Activated T-helper 2 cell treated with anti-CD3 and anti-CD28 coated beads, Interferon-gamma antibody, Interleukin-2, Interleukin-4, amounts not matched to agents 10 μg/mL and 5 μg/mL and 100 μg/mL, durations not matched to agents 14 hours and 24 hours and 36 hours (primary cell): ENCODE data around the gene TMEM86A. TPM values are rescaled to one million over a fixed set of nuclear protein-coding genes. Genes with fewer than 3 reads are reported as not detected.

Experiments
- DNase-seq: peaks from one replicate; pipeline ENCODE4 v3.0.0; 2021; ENCODE audit warnings: low spot score
- H3K27ac Mint-ChIP-seq: one replicate; pipeline ENCODE4 v1.8.0; 2021; ENCODE audit warnings: mixed read lengths
- H3K27me3 Mint-ChIP-seq: one replicate; pipeline ENCODE4 v1.8.0; 2021; ENCODE audit warnings: low read depth, mixed read lengths
- H3K36me3 Mint-ChIP-seq: one replicate; pipeline ENCODE4 v1.8.0; 2021; ENCODE audit warnings: low read depth, mixed read lengths
- H3K4me1 Mint-ChIP-seq: one replicate; pipeline ENCODE4 v1.8.0; 2021; ENCODE audit warnings: low read depth, mixed read lengths
- H3K4me3 Mint-ChIP-seq: one replicate; pipeline ENCODE4 v1.8.0; 2021; ENCODE audit warnings: low read depth, mild to moderate bottlenecking, moderate library complexity, mixed read lengths
- H3K9me3 Mint-ChIP-seq: one replicate; pipeline ENCODE4 v1.8.0; 2021; ENCODE audit warnings: mixed read lengths
- intact Hi-C: fragments of 100-400 bp; cut with micrococcal nuclease; formaldehyde crosslinking; loops from one replicate; pipeline ENCODE4 v1.15.1; 2023
- total RNA-seq: library from RNA; stranded (reverse); gene quantifications from 2 replicates; pipeline ENCODE4 v1.2.3, GENCODE V29; 2022

Gene TMEM86A
- total RNA-seq, 1 donor from 2014 or later: 0.11 TPM

DNA sequence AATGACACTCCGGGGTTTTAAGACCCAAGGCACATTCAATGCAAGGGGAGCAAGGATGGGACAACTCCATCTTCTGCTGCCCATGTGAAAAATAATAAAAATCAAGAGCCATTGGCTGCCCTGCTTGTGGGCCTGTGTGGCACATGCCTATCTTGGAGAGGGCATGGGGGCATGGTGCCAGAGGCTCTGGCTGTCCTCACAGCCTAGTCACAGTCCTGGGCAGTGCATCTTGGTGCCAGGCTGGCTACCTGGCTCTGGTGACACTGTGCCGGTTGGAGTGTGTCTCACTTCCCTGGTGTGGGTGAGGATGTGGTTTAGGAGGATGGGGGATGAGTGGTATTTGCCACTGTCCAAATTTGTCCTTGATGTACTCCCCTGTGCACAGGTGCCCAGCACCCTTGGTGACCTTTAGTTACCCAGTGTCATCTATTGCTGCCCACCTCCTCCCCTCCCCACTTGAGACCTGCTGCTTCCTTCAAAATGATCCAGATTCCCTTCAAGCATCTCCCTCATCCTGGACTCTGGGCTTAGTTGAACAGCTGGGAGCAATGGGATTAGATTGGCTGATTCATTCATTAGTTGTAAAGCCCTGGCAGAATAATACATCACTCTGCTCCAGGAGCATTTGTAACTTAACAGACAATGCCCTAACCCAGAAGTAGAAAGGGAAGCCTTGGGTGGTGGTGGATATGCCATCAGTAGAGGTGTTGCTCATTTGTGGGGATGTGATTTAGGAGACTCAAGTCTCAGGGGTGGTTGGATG, 4.6 kb downstream of the TMEM86A start:
- no peak overlapping the region for H3K27ac Mint-ChIP-seq
- H3K9me3 Mint-ChIP-seq: no peaks in the 10 kb centered on the region
- H3K4me3 Mint-ChIP-seq: no peak overlapping the region
- peaks cover 66% of the 10 kb centered on the region for H3K27me3 Mint-ChIP-seq
- no peak for DNase-seq
- peaks cover 23% of the 10 kb centered on the region for H3K4me1 Mint-ChIP-seq
- intact Hi-C loops: no loop called here
- no peaks in the 10 kb centered on the region for H3K36me3 Mint-ChIP-seq

DNA sequence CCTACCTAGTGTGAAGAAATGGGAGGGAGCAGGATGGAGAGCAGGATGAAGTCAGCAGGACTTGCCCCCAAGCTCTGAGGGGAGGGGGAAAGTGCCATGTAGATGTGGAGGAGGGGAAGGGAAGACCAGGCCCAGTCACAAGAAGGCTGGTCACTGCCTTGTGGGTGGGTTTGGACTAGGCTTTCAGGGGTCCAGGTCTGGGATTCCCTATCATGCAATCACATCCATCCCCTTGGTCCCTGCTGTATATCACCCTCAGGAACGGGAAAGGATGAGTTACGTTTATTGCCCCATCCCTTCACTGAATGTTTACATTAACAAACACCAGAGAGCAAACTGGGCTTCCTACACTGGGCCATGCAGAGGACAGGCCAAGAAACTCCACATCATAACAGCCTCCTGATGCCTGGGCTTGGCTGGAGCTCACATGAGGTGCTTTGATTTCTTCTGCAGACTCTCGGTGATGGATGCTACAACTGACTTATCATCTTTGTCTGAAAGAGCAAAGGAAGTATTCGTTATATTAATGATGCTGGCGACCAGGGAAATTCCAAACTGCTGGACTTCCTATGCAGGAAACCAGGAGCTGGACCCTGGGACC, 5.6 kb downstream of the TMEM86A start:
- Mint-ChIP-seq H3K27me3 (peaks cover 70% of the 10 kb centered on the region), H3K36me3 (no peaks in the 10 kb centered on the region), H3K4me3 (no peak overlapping the region), H3K9me3 (no peaks in the 10 kb centered on the region), H3K27ac (no peak overlapping the region), H3K4me1 (peaks cover 21% of the 10 kb centered on the region)
- DNase-seq: no peak
- intact Hi-C loops: no loop called here

DNA sequence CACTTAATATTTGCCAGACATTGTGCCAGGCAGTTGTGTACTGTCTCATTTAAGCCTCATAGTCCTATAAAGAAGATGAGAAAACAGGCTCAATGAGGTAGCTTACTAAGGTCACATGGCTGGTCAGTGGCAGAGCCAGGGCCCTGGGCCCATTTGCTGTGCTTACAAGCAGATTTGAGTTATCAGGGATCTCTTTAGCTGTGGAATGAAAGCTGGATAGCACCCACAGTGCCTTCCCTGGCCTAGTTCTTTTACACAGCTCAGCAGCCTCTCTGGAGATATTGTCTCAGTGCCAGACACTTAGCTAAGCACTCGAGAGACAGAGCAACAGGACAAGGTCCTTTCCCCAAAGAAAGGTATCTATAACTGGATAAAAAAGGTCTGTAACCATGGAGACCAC, 6.1 kb downstream of the TMEM86A start:
- intact Hi-C loops: no loop called here

DNA sequence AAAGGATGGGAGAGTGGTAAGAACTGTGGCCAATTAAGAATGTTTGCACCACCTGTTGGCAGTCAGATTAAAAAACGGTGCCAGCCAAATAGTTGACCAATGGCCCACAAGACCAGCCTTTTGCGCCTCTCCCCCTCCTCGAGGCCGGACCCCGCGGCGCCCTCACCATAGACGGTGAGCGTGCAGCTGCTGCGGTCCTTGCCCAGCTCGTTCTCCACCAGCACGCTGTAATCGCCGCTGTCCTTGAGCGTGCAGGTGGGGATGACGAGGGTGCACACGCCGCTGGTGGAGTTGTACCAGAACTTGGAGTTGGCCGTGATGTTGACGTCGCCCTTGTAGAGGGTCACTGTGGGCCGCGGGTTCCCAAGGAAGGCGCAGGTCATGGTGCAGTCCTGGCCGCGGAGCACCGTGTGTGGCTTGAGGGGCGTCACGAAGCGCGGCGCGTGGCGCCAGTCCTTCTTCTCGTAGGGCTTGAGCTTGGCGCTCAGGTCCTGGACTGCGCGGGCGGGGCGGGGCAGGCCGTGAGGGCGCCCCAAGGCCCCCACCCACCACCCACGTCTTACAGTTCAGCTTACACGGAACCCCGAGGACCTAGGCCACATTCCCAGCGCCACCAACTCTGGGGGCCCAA, 7.2 kb downstream of the TMEM86A start:
- peaks cover 16% of the 10 kb centered on the region for H3K4me1 Mint-ChIP-seq
- H3K9me3 Mint-ChIP-seq: no peaks in the 10 kb centered on the region
- no peak for DNase-seq
- no peaks in the 10 kb centered on the region for H3K36me3 Mint-ChIP-seq
- intact Hi-C loops: no loop called here
- H3K27me3 Mint-ChIP-seq: peaks cover 65% of the 10 kb centered on the region
- H3K4me3 Mint-ChIP-seq: peak overlapping the region; percentile 23
- H3K27ac Mint-ChIP-seq: no peak overlapping the region

More for the DNA sequence above, 6.1 kb downstream of the TMEM86A start:
- peaks cover 67% of the 10 kb centered on the region for H3K27me3 Mint-ChIP-seq
- no peak overlapping the region for H3K4me3 Mint-ChIP-seq
- no peak overlapping the region for H3K27ac Mint-ChIP-seq
- no peak for DNase-seq
- peaks cover 16% of the 10 kb centered on the region for H3K4me1 Mint-ChIP-seq
- no peaks in the 10 kb centered on the region for H3K36me3 Mint-ChIP-seq
- no peaks in the 10 kb centered on the region for H3K9me3 Mint-ChIP-seq

DNA sequence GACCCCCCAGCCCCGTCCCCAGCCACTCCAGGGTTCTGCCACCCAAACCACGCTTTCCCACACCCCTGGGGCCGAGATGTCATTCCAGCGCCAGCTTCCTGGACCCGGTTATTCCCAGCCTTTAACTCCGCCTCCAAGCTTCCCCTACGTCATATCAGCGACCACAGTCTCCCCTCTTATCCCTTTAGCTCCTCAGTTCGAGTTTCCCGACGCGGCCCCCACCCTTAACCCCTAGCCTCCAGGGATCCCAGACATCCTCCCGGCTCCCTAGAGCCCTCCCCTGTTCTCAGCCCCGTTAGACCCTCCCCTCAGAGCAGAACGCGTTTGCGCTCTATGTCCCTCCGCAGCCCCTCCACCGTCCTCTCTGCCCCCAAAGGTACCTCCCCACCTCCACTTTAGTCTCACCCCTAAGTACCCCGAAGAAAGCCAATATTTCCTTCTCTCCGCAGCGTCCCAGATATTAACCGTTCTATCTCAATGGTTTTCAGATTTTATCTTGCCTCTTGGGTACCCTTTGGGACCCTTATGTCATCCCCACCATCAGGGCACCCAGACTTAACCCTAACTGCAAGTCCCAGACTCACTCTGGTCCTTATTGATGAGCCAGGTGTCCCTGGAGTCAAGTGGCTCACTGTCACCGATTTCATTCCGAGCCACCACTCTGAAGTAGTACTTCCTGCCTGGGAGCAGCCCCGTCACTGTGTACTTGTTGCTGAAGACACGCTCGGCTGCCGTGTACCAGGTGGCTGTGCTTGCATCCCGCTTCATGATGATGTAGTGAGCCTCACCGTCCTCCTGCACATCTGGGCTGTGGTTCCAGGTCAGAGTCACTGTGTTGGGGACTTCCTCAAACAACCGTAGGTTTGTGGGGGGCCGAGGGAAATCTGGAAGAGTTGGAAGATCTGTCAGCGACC, 8.0 kb downstream of the TMEM86A start:
- H3K27me3 Mint-ChIP-seq: peaks cover 58% of the 10 kb centered on the region
- no peaks in the 10 kb centered on the region for H3K9me3 Mint-ChIP-seq
- intact Hi-C loops: no loop called here
- no peaks in the 10 kb centered on the region for H3K36me3 Mint-ChIP-seq
- H3K4me3 Mint-ChIP-seq: peak overlapping the region; percentile 85
- peaks cover 16% of the 10 kb centered on the region for H3K4me1 Mint-ChIP-seq
- peak; percentile 20 for DNase-seq
- peak overlapping the region; percentile 60 for H3K27ac Mint-ChIP-seq

DNA sequence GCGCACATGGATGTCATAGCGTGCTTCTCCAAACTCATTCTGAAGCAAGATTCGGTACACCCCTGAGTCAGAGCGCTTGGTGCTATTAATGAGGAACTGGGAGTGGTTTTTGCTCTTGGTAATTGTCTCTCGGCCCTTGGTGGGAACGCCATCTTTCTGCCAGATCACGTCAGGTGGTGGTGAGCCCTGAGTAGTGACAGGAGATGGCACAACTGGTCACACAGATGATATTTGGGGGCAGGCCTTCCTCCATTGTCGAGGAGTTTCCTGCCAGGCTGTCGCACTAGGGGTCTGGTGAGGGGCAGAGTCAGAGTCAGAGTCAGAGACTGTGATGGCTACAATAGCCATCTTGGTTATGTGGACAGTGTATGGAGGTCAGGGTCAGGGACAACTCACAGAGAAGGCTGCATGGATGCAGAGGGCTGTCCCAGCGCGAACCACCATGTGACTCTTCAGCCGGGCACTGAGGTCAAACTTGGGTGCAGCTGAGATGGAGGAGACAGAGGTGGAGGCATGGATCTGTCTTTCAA, 9.3 kb downstream of the TMEM86A start:
- Mint-ChIP-seq H3K4me1 (peaks cover 16% of the 10 kb centered on the region), H3K27me3 (peaks cover 53% of the 10 kb centered on the region), H3K4me3 (no peak overlapping the region), H3K9me3 (no peaks in the 10 kb centered on the region), H3K27ac (no peak overlapping the region), H3K36me3 (no peaks in the 10 kb centered on the region)
- intact Hi-C loops: no loop called here
- DNase-seq: no peak

DNA sequence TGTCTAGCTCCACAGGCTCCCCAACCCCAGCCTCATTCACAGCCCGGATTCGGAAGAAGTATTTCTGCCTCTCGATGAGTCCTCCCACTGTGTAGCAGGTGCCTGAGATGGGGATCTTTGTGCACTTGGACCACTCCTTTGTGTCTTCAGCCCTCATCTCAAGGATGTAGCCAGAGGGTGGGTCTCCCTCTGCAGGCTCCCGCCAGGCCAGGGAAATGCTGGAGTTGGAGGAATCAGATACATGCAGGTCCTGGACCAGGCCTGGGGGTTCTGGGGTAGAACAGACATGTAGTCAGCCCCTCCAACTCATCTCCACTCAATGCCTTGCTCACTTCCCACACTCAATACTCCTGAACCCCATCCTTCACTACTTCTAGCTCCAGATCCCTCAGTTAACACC, 10.8 kb downstream of the TMEM86A start:
- H3K4me3 Mint-ChIP-seq: no peak overlapping the region
- H3K9me3 Mint-ChIP-seq: no peaks in the 10 kb centered on the region
- H3K36me3 Mint-ChIP-seq: no peaks in the 10 kb centered on the region
- H3K27me3 Mint-ChIP-seq: peaks cover 42% of the 10 kb centered on the region
- intact Hi-C loops: no loop called here
- no peak overlapping the region for H3K27ac Mint-ChIP-seq
- H3K4me1 Mint-ChIP-seq: peaks cover 16% of the 10 kb centered on the region
- no peak for DNase-seq

DNA sequence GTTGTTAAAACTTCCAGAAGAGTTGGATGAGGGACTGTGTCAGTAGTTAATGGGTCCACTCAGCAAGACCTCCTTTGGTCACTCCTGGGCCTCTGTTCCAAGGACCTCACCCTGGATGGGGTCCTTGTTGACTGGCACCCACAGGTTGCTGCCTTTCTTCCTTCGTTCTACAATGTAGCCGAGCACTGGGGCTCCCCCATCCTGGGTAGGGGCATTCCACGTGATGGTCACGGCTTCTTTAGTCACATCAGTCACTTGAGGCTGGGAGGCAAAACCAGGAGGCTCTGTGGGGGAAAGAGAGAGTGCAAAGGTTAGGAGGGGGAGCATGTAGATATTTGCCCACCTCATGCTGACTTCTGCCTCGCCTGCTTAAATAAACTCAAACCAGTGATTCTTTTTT, 12.0 kb downstream of the TMEM86A start:
- no peaks in the 10 kb centered on the region for H3K9me3 Mint-ChIP-seq
- H3K4me3 Mint-ChIP-seq: no peak overlapping the region
- intact Hi-C loops: no loop called here
- H3K27me3 Mint-ChIP-seq: peaks cover 31% of the 10 kb centered on the region
- H3K27ac Mint-ChIP-seq: no peak overlapping the region
- DNase-seq: no peak
- no peaks in the 10 kb centered on the region for H3K36me3 Mint-ChIP-seq
- peaks cover 10% of the 10 kb centered on the region for H3K4me1 Mint-ChIP-seq

DNA sequence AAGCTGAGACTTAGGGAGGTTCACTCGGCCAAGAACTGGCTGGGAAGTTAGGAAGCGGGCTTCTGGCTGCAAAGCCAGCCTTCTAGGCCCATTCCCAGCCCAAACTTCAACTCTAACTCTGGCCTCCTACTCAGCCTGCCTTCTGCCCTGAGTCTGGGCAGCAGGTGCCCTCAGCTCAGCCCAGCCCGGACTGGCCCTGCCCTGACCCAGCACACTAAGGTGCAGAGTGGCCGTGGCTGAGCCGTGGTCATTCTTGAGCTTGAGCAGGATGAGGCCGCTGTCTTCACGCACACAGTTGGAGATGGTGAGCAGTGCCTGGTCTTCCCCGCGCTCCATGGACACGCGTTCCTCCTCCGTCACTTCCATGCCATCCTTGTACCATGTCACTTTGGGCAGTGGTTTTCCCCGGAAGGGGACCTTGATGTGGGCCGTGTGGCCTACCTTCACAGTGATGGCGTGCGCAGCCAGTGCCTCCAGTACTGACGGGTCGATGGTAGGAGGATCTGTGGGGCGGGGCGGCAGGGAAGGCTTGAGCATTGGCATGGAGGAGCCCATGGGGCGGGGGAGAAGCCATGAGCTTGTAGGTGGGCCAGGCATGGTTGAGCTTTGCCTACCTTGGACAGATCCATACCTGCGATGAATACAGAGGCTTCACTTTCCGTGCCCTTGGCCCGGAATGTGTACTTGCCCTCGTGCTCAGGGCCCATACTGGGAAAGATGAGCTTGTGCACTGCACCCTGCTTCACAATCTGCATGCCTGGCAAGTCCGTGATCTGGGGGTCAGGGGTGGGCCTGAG, 15.3 kb downstream of the TMEM86A start:
- DNase-seq: no peak
- intact Hi-C loops: no loop called here
- Mint-ChIP-seq H3K4me3 (no peak overlapping the region), H3K27ac (no peak overlapping the region), H3K27me3 (peaks cover 16% of the 10 kb centered on the region), H3K9me3 (no peaks in the 10 kb centered on the region), H3K36me3 (no peaks in the 10 kb centered on the region), H3K4me1 (no peaks in the 10 kb centered on the region)

DNA sequence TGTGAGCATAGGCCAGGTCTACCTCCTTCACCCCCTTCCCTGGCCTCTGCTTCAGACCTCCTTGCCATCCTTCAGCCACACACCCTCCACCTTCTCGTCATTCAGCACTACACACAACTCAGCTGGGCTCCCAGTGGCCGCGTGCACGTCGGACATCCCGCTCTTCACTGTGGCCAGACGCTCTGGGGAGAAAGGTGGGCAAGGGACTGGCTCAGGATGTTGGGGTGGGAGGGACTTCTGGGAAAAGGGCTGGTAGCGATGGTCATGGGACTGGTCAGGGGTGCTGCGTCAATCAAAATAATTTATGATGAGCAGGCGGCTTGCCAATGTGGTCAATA, 15.8 kb downstream of the TMEM86A start:
- no peak for DNase-seq
- peaks cover 16% of the 10 kb centered on the region for H3K27me3 Mint-ChIP-seq
- no peak overlapping the region for H3K27ac Mint-ChIP-seq
- no peaks in the 10 kb centered on the region for H3K36me3 Mint-ChIP-seq
- H3K4me3 Mint-ChIP-seq: no peak overlapping the region
- intact Hi-C loops: no loop called here
- no peaks in the 10 kb centered on the region for H3K4me1 Mint-ChIP-seq
- H3K9me3 Mint-ChIP-seq: no peaks in the 10 kb centered on the region

DNA sequence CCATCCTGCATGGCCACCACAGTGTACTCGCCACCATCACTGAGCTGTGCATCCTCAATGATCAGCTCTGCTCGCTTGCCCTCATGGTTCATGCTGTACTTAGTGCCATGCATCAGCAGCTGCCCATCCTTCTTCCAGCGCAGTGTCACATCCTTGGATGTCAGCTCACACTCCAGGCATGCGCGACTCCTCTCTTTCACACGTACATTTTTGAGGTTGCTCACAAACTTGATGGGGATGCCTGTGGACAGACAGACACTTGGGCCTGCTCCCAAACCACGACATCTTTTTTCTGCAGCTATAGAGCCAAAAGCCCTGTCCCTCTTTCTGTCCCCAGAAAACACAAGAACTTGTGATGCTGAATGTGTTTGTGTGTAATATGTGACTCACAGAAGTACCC, 16.9 kb downstream of the TMEM86A start:
- Mint-ChIP-seq H3K27ac (no peak overlapping the region), H3K4me3 (no peak overlapping the region), H3K9me3 (no peaks in the 10 kb centered on the region), H3K27me3 (peaks cover 14% of the 10 kb centered on the region), H3K36me3 (no peaks in the 10 kb centered on the region), H3K4me1 (no peaks in the 10 kb centered on the region)
- no peak for DNase-seq
- intact Hi-C loops: no loop called here
